ENCODE results near the gene HLCS.

Gene HLCS

DNA sequence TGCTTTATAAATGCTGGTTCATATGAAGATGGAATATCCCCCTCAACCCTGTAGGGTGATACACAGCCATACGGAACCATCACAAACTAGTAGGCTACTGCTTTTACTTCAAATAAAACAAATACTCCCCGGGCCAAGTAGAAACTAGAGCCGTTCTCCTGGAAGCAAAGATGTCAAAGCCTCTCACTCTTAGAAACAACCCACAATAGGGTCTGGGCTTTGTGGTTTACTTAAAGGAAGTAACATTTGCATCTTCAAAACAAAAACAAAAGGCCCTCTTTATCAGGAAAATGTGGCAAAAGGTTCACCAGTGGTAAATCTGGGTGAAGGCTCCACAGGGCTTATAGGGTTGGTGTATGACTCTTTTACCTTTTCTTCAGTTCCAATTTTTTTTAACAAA is 49.8 kb downstream of the HLCS start:
- in situ Hi-C loops (cut with HindIII; ENCODE audit: low sequenced_read_pairs): no loop called here

DNA sequence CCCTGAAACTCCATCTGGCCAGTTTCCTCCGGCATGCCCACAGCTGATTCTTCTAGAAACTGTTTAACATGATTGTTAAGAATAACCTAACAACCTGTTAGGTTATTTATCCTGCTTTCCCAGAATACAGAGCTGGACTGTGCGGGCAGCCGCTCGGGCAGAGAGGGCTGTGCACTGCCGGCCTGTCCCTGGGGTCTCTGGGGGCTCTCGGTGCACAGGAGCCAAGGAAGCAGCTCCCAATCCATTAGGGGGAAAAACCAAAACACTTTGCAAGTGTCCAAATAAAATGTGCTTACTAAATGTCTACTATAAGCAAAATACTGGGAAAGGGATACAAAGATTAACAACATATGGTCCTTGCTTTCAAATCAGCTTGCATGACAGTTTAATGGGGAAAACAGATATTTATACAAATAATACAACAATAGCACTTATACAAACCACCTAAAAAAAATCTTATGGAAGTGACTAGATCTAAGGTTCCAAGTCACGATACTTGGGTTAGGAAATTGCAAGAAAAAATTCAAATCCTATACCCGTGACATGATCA is 50.7 kb downstream of the HLCS start:
- in situ Hi-C loops (cut with HindIII; ENCODE audit: low sequenced_read_pairs): no loop called here

- in situ Hi-C loops (cut with HindIII; ENCODE audit: low sequenced_read_pairs): no loop called here
Measured at GRCh38 chr21:36915014-36915695, 51.3 kb downstream of the HLCS start.

DNA sequence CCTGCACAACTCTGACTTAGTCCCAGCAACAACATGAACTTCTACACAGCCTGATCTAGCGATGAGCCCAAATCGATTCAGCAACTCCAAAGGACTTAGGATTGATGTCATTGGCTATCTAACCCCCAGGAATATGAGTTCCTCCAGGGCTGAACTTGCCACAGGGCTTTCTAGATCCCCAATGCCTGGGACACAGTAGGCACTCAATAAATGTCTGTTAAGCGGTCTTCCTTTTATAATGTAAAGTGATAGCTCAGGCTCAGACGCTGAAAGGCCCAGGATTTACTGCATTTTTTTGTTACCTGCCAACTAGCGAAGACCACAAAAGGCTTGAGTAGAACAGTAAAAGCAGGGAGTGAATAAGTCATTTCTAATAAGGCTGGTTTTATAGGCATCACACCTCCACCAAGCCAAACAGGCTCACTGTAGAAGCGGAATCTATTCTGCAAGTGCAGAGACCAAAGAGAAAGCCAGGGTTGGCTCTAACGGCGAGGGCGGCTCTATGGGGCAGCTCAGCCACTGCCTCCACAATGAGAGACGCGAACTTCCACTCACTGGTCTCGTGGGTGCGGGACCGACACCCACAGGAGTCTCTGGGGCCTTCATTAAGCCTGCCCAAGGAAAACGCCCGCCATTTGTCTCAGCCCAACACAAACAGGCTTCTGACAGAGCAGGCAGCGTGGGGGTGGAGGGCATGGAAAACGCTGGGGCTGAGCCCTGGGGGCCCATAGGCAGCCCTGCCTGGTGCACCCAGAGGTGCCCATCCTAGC is 52.0 kb downstream of the HLCS start:
- in situ Hi-C loops (cut with HindIII; ENCODE audit: low sequenced_read_pairs): no loop called here

- in situ Hi-C loops (cut with HindIII; ENCODE audit: low sequenced_read_pairs): no loop called here
Measured at GRCh38 chr21:36913247-36914169, 53.0 kb downstream of the HLCS start.

- in situ Hi-C loops (cut with HindIII; ENCODE audit: low sequenced_read_pairs): no loop called here
Measured at GRCh38 chr21:36910581-36911307, 55.7 kb downstream of the HLCS start.

DNA sequence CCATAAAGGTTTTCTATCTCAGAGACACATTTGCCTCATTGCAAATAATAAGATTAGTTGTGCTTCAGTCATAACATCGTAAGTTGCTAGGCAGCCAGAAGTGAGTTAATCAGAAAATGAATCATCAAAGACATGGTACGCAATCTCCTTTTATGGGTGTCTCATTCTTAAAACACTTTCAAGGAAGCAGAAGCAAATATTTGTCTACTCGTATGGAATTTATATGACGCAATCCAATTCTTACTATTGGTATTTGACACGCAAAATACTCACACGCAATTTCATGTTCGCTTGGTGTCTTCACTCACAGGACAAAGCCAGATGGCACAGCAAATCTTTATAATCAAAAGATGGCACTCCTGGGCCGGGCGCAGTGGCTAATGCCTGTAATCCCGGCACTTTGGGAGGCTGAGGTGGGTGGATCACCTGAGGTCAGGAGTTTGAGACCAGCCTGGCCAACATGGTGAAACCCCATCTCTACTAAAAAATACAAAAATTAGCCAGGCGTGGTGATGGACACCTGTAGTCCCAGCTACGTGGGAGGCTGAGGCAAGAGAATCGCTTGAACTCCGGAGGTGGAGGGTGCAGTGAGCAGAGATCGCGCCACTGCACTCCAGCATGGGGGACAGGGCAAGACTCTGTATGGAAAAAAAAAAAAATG is 56.4 kb downstream of the HLCS start:
- in situ Hi-C loops (cut with HindIII; ENCODE audit: low sequenced_read_pairs): no loop called here

DNA sequence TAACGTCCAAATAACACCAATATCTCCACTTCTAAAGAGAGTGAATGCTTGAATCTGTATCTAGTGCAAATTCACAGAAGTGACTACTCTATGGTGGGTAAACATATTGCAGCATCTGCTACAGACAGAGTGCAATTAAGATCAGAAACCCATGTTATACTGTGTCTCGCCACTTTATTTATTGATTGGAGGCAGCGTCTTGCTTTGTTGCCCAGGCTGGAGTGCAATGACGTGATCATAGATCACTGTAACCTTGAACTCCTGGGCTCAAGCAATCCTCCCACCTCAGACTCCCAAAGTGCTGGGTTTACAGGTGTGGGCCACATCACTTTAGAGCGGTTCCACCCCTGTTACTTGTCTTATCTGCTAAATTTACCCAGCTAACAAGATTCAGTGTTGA is 57.0 kb downstream of the HLCS start:
- in situ Hi-C loops (cut with HindIII; ENCODE audit: low sequenced_read_pairs): no loop called here

DNA sequence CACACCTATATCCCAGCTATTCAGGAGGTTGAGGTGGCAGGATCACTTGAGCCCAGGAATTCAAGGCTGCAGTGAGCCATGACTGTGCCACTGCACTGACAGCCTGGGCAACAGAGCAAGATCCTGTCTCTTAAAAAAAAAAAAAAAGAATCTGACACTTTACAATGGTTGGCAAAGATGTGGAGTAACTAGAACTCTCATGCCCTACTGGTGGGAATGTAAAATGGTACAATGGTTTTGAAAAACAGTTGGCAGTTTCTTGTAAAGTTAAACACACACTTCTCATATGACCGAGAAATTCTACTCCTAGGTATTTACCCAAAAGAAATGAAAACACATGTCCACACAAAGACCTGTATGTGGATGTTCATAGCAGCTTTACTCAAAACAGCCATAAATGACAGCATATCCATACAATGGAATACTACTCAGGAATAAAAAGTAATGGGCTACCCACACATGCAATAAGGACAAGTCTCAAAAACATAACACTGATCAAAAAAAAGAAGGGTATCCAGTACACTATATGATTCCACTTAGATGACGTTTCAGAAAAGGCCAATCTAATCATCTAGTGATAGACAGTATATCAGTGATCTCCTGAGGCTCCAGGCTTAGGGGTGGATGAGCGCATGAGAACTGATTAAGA is 58.1 kb downstream of the HLCS start:
- in situ Hi-C loops (cut with HindIII; ENCODE audit: low sequenced_read_pairs): no loop called here

DNA sequence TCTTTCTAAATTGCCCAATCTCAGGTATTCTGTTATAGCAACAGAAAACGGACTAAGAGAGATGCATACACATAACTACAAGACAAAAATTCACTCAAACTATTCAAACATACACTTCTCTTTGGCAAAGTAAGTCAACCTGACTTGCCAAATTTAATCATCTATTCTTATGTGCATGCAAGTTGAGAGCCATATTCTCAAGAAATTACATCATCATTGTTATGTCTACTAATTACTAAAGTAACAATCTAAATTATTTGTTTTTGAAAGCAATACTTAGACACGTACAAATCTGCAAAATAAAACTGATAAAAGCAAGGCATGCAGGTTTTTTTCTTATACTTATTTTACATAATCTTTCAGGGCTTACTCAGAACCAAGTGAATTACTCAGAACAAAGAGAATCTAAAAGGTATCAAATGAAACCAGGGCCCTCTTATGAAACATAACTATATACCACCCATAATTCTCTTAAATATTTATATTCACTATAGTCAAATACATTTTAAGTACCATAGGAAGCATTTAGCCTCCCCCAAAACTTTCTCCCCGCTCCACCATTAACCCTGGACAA is 62.3 kb downstream of the HLCS start:
- in situ Hi-C loops (cut with HindIII; ENCODE audit: low sequenced_read_pairs): no loop called here

GRCh38 chr21:36902793-36903192 is 63.7 kb downstream of the HLCS start:
- in situ Hi-C loops (cut with HindIII; ENCODE audit: low sequenced_read_pairs): no loop called here

- in situ Hi-C loops (cut with HindIII; ENCODE audit: low sequenced_read_pairs): no loop called here
Measured at GRCh38 chr21:36902331-36902730, 64.1 kb downstream of the HLCS start.

DNA sequence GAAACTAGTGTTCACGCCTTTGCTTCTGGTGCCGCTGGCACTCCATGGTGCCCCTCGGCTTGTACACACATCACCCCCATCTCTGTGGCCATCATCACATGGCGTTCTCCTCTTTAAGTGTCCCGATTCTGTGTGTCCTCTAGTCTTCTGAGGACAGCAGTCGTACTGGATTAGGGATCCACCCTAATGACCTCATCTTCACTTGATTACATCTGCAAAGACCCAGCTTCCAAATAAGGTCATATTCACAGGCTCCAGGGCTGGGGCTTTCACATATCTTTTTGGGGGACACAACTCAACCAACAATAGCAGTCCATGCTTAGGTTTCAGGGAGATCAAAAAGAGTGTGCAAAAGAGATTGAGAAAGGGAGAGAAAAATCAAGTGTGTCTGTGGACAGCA is 64.9 kb downstream of the HLCS start:
- in situ Hi-C loops (cut with HindIII; ENCODE audit: low sequenced_read_pairs): no loop called here

DNA sequence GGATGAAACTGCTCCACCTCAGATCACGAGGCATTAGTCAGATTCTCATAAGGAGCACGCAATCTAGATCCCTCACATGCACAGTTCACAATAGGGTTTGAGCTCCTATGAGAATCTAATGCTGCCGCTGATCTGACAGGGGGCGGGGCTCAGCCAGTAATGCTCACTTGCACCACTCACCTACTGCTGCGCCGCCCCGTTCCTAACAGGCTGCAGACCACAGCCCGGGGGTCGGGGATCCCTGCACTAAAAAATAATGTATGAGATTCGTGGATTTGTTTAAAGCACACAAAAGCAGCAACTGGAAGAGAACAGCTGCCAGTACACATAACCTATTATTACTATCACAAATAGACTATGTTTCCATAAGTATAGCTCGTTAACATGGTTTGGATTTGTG is 72.9 kb downstream of the HLCS start:
- in situ Hi-C loops (cut with HindIII; ENCODE audit: low sequenced_read_pairs): no loop called here

DNA sequence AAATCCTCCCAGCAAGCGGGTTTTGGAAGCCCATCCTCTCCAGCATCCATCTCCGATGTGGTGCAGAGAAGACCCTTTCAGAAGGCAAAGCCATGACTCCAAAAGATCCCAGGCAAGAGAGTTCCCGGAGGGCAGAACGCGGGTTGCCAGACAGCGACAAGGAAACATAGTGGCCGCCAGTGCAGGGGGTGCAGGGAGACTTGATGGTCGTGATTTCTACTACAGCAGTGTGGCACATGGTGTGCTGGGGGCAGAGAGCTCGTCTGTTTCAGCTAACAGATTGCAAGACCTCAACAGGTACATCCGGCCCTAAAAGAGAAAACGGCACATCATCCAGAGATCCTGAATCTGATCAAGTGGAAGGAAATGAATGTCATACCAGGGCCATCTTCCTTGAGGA is 74.3 kb downstream of the HLCS start:
- in situ Hi-C loops (cut with HindIII; ENCODE audit: low sequenced_read_pairs): no loop called here

GRCh38 chr21:36891692-36892091 is 74.8 kb downstream of the HLCS start:
- in situ Hi-C loops (cut with HindIII; ENCODE audit: low sequenced_read_pairs): no loop called here

DNA sequence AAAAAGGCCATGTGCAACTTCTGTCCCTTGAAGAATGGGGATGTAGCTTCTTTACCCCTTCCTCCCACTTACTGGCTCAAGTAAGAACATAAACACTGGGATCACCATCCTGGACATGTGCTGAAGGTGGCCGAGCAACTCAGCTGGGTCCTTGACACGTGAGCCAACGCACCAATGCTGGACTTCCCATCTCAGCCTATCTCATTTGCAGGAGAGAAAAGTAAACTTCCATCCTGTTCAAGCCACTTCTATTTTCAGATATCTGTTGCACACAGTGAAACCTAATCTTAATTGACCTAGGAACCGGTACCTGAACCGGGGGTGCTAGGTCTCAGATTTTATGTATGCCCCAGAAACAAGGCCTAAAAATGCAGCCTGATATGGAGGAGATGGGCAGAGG is 75.3 kb downstream of the HLCS start:
- in situ Hi-C loops (cut with HindIII; ENCODE audit: low sequenced_read_pairs): no loop called here

DNA sequence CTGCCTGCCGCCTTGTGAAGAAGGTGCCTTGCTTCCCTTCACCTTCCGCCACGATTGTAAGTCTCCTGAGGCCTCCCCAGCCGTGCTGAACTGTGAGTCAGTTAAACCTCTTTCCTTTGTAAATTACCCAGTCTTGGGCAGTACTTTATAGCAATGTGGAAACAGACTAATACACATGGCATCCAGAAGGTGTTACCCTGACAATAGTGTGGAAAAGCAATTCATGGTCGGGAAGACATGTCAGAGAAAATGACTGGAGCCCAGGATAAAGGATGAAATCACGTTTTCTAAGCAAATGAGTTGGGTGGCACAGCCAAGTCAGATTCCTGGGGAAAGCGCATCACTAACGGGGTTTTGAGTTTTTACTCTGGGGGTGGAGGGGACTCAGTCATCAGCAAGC is 76.4 kb downstream of the HLCS start:
- in situ Hi-C loops (cut with HindIII; ENCODE audit: low sequenced_read_pairs): no loop called here

DNA sequence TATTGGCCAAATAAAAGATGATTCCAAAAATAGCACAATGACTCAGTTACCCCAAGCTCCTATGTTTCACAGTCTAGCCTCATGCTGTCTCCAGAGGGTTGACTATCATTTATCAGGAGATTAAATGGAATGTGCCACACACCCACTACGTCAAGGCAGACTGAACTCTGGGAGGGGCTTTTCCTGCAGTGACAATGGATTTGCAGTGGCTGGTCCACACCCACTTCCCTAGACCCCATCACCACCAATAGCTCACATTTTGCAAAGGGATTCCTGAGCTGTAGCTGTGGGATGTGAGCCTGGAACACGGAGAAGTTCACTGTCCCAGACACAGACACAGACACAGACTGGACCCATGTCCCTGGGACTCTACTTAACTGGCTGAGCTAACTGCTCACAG is 77.1 kb downstream of the HLCS start:
- in situ Hi-C loops (cut with HindIII; ENCODE audit: low sequenced_read_pairs): no loop called here
